ENCODE data around the gene RALGAPA2. TPM values are rescaled to one million over a fixed set of nuclear protein-coding genes. Genes with fewer than 3 reads are reported as not detected.

The RALGAPA2 gene
- total RNA-seq, 1 donor from 2014 or later, result 24.8 TPM

DNA sequence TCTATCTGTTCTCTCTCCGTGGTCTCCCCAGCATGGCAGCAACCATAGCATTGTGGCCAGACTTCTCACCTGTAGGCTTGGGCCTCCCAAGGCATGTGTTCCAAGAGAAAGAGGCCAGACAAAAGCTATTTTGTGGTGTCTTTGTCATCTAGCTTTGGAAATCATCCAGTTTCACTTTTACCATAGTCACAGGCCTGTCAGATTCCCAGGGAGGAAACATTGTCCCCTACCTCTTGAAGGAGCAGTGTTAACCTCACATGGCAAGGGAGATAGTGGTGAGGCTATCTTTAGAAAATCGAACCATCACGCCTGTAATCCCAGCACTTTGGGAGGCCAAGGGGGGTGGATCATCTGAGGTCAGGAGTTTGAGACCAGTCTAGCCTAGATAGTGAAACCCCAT lies 42.3 kb upstream of the RALGAPA2 start:
- no peak for DNase-seq (ENCODE audit: low read depth)
- H3K36me3 ChIP-seq (ENCODE audit: control insufficient read depth, insufficient read depth, low read length), result no peaks in the 10 kb centered on the region
- H3K27me3 ChIP-seq (ENCODE audit: control insufficient read depth, insufficient read depth, low read length), result no peaks in the 10 kb centered on the region
- H3K4me3 ChIP-seq (ENCODE audit: low read depth, low read length), result no peak overlapping the region
- TF ChIP-seq CTCF (IDR thresholded peaks at IDR 0.05; ENCODE audit: insufficient read depth, low read length, poor library complexity, severe bottlenecking), result no peak

- Histone ChIP-seq H3K27me3 (ENCODE audit: control insufficient read depth, insufficient read depth, low read length) (no peaks in the 10 kb centered on the region), H3K4me3 (ENCODE audit: low read depth, low read length) (no peak overlapping the region), H3K36me3 (ENCODE audit: control insufficient read depth, insufficient read depth, low read length) (no peaks in the 10 kb centered on the region)
- no peak for DNase-seq (ENCODE audit: low read depth)
- no peak for TF ChIP-seq CTCF (IDR thresholded peaks at IDR 0.05; ENCODE audit: insufficient read depth, low read length, poor library complexity, severe bottlenecking)
Observed at GRCh38 chr20:20752712-20753111, 40.3 kb upstream of the RALGAPA2 start.

DNA sequence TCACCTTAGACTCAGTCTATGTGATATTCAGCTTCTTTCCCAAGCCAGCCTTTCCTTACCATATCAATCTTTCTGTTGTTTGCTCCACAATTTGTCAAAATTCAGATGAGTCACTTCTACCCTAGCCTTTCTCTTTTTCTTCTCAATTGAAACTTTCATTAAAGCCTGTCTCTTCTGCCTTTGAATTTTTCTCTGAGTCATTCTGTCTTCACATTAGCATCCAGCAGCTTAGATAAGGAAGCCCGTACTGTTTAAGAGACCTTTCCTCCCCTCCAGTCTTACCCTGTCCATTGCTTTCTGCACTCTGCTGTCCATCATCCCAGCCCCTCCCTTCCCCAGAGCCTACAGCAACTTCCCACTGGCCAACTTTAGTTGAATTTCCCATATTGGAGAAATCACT lies 34.9 kb upstream of the RALGAPA2 start:
- Histone ChIP-seq H3K36me3 (ENCODE audit: control insufficient read depth, insufficient read depth, low read length) (no peaks in the 10 kb centered on the region), H3K4me3 (ENCODE audit: low read depth, low read length) (no peak overlapping the region), H3K27me3 (ENCODE audit: control insufficient read depth, insufficient read depth, low read length) (no peaks in the 10 kb centered on the region)
- DNase-seq (ENCODE audit: low read depth), result no peak
- no peak for TF ChIP-seq CTCF (IDR thresholded peaks at IDR 0.05; ENCODE audit: insufficient read depth, low read length, poor library complexity, severe bottlenecking)

DNA sequence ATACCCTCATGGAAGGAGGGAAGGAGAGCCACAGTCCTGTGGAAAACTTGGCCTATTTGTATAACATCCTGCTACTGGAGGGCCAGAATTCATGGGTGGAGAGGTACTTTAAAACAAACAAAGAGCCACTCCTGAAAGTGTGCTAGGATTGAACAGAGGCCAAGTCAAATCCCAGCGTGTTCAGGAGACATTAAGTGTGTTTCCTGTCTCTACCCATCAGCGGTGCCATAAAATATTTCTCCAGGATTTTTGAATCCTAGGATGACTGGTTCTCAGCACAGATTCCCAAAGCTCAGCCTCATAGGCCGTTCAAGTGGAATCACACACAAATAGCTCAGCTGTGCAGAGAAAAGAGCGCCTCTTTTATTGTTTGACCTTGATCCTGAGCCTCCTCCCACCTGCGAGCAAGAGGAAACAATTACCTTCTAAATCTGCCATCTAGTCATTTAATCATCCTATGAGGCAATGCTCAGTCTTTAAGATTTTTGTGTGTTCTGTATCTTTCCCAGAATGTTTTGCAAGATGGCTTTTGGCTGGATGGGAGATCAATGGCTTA lies 31.8 kb upstream of the RALGAPA2 start:
- no peak for DNase-seq (ENCODE audit: low read depth)
- no peak overlapping the region for H3K4me3 ChIP-seq (ENCODE audit: low read depth, low read length)

DNA sequence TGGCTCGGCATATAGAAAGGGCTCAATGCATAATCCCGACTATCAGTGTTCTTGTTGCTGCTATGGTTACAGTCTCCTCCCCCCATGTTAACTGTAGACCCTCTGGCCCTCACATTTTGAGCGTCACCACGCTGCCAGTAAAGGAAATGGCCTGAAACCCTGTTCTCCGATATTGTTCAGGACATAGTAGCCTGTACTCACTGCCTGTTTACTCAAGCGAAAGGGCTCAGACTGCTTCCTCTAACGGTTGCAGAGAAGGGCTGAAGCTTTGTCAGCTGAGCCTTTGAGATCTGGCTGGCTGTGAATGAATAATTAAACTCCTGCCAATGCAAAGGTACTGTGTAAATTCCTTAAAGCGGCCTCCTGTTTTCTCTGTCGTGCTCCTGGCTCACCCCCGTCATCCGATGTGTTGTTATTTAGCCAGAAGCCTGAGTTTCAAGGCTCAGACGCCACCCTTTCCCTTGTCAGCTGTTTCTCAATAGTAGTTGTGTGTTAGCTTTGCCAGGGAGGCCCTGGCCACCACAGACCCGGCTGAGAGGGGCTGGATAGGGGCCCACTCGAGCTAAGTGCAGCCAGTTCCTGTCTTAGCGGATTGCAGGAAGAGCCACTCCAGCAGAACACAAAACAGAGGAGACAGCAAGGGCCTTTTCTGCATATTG lies 31.2 kb upstream of the RALGAPA2 start:
- Histone ChIP-seq H3K27me3 (ENCODE audit: control insufficient read depth, insufficient read depth, low read length) (no peaks in the 10 kb centered on the region), H3K36me3 (ENCODE audit: control insufficient read depth, insufficient read depth, low read length) (no peaks in the 10 kb centered on the region), H3K4me3 (ENCODE audit: low read depth, low read length) (no peak overlapping the region)
- no peak for TF ChIP-seq CTCF (IDR thresholded peaks at IDR 0.05; ENCODE audit: insufficient read depth, low read length, poor library complexity, severe bottlenecking)
- DNase-seq (ENCODE audit: low read depth), result no peak

More for the DNA sequence above, 31.8 kb upstream of the RALGAPA2 start:
- Histone ChIP-seq H3K27me3 (ENCODE audit: control insufficient read depth, insufficient read depth, low read length) (no peaks in the 10 kb centered on the region), H3K36me3 (ENCODE audit: control insufficient read depth, insufficient read depth, low read length) (no peaks in the 10 kb centered on the region)
- no peak for TF ChIP-seq CTCF (IDR thresholded peaks at IDR 0.05; ENCODE audit: insufficient read depth, low read length, poor library complexity, severe bottlenecking)
